ENCODE results near the gene IL1A. TPM values are rescaled to one million over a fixed set of nuclear protein-coding genes. Genes with fewer than 3 reads are reported as not detected.

Gene IL1A
- total and polyA plus RNA-seq, 9 of the 15 experiments (the other 6 are each of a cell fraction or from before 2014, with no cell fraction given), result 0.03 to 0.27 (median 0.14) TPM; not detected in 2

GRCh38 chr2:112829101-112829960 lies 45.0 kb upstream of the IL1A start (continued):
- TF ChIP-seq NCOA1 (IDR thresholded peaks at IDR 0.05; ENCODE audit: low read depth), result 0 out of 2 replicates have a peak, but pooled peaks have one; percentile 25
- TF ChIP-seq THRAP3 (IDR thresholded peaks at IDR 0.05; ENCODE audit: borderline replicate concordance), result no peak
- TF ChIP-seq MEIS2 (IDR thresholded peaks at IDR 0.05; ENCODE audit: partially characterized antibody), result peak; percentile 72
- no peak for TF ChIP-seq VEZF1 (CRISPR knock-in tag; IDR thresholded peaks at IDR 0.05)
- TF ChIP-seq NR1H2 (CRISPR knock-in tag; IDR thresholded peaks at IDR 0.05), result no peak
- TF ChIP-seq GATA2 (CRISPR knock-in tag; IDR thresholded peaks at IDR 0.05), result peak; percentile 84
- 0 out of 2 replicates have a peak, but pooled peaks have one; percentile 18 for TF ChIP-seq SOX6 (IDR thresholded peaks at IDR 0.05)
- TF ChIP-seq CGGBP1 (CRISPR knock-in tag; IDR thresholded peaks at IDR 0.05), result no peak
- TF ChIP-seq BRD9 (IDR thresholded peaks at IDR 0.05; ENCODE audit: low read depth, partially characterized antibody), result peak; percentile 57
- no peak for TF ChIP-seq FOXJ3 (CRISPR knock-in tag; IDR thresholded peaks at IDR 0.05)
- 0 out of 2 replicates have a peak, but pooled peaks have one; percentile 23 for TF ChIP-seq ZEB2 (IDR thresholded peaks at IDR 0.05)
- no peak for TF ChIP-seq TRIM25 (IDR thresholded peaks at IDR 0.05; ENCODE audit: borderline replicate concordance)
- TF ChIP-seq PHF21A (IDR thresholded peaks at IDR 0.05; ENCODE audit: borderline replicate concordance, low read depth), result no peak
- peak; percentile 99 for TF ChIP-seq HMBOX1 (IDR thresholded peaks at IDR 0.05)
- TF ChIP-seq ARID1B (IDR thresholded peaks at IDR 0.05), result peak; percentile 84
- TF ChIP-seq ZNF511 (CRISPR knock-in tag; IDR thresholded peaks at IDR 0.05), result no peak
- no peak for TF ChIP-seq ZNF668 (CRISPR knock-in tag; IDR thresholded peaks at IDR 0.05)
- peak; percentile 85 for TF ChIP-seq TAL1 (IDR thresholded peaks at IDR 0.05)
- TF ChIP-seq HNRNPUL1 (IDR thresholded peaks at IDR 0.05; ENCODE audit: low read length), result no peak
- no peak for TF ChIP-seq ELF2 (CRISPR knock-in tag; IDR thresholded peaks at IDR 0.05)
- no peak for TF ChIP-seq TAF7 (tag; IDR thresholded peaks at IDR 0.05)
- no peak for TF ChIP-seq ZNF165 (CRISPR knock-in tag; IDR thresholded peaks at IDR 0.05; ENCODE audit: borderline replicate concordance)
- TF ChIP-seq EGR1 (conservative IDR thresholded peaks at IDR 0.05), result no peak
- TF ChIP-seq ZNF445 (CRISPR knock-in tag; IDR thresholded peaks at IDR 0.05; ENCODE audit: low read depth), result no peak
- TF ChIP-seq SMARCE1 (IDR thresholded peaks at IDR 0.05), result 0 out of 2 replicates have a peak, but pooled peaks have one; percentile 36
- TF ChIP-seq ZNF316 (IDR thresholded peaks at IDR 0.05), result no peak
- peak in 1 of 2 experiments; percentile 83; a peak in 2 of 4 replicates for TF ChIP-seq HDAC1 (IDR thresholded peaks at IDR 0.05)

Measured in K562 (cell line).